HCT116 (cell line): Measurements from ENCODE around the gene PRKN. TPM values are rescaled to one million over a fixed set of nuclear protein-coding genes. Genes with fewer than 3 reads are reported as not detected.
A peak's percentile ranks its signal among the peaks of the same experiment; 100 is the strongest.

Source experiments
- ATAC-seq: fragments of 200-7000 bp; cut with Tn5 transposase; 2 replicates; pipeline ENCODE4 v1.9.1; 2020; ENCODE audit warnings: mild to moderate bottlenecking, moderate library complexity
- BruUV-seq: library from RNA; stranded (reverse); fragments of 400-500 nt; replicated peaks from 2 replicates; lab custom pipeline; 2021; lab: Mats Ljungman, UMichigan
- CTCF ChIA-PET: fragments of 300-600 bp; sonication (Branson Sonifier 250); formaldehyde crosslinking; loops from one replicate; lab custom pipeline; 2021; ENCODE audit warnings: antibody characterized with exemption; lab: Charles Lee
- POLR2A ChIA-PET: fragments of 300-600, 350-600 bp; sonication (Branson Sonifier 250); formaldehyde crosslinking; loops from one replicate; lab custom pipeline; 2021; ENCODE audit warnings: antibody characterized with exemption; lab: Charles Lee
- RAD21 ChIA-PET, 2 experiments: fragments of 300-600 bp; sonication (Branson Sonifier 250); formaldehyde crosslinking; loops; one replicate each; lab custom pipeline; 2023; ENCODE audit warnings: low total read pairs in 2 of 2; ENCODE audit not compliant: uncharacterized antibody in 2 of 2, unreplicated experiment in 2 of 2, low non-redundant PET in 1 of 2; lab: Charles Lee
- DNase-seq: peaks from one replicate; pipeline ENCODE4 v3.0.0-alpha.2; 2010; ENCODE audit warnings: low read depth, low spot score
- H2AFZ ChIP-seq: fragments of 200-600 bp; shearing (Covaris generic), sonication (generic); 2 replicates; pipeline ENCODE4 v1.6.1; 2017; ENCODE audit warnings: low read depth, mixed run types, mixed read lengths, antibody characterized with exemption, low read length; ENCODE audit not compliant: poor library complexity, severe bottlenecking
- H3K27ac ChIP-seq: 2 replicates; pipeline ENCODE4 v1.5.1; 2012; ENCODE audit warnings: low read depth, low read length
- H3K27me3 ChIP-seq: fragments of 200-600 bp; sonication (generic); 2 replicates; pipeline ENCODE4 v1.6.1; 2016; ENCODE audit warnings: mixed run types, low read length, mixed read lengths; ENCODE audit not compliant: insufficient read depth
- H3K36me3 ChIP-seq, 2 experiments: fragments of 200-500 bp in 1 of 2; fragments of 200-600 bp in 1 of 2; sonication (Bioruptor generic) in 1 of 2; sonication (generic) in 1 of 2; 2 replicates each; pipeline versions ENCODE4 v1.5.1 to v1.6.1; 2014 to 2016; ENCODE audit warnings: low read length in 2 of 2, inconsistent platforms in 1 of 2, mixed read lengths in 1 of 2, mixed run types in 1 of 2; ENCODE audit not compliant: insufficient read depth in 2 of 2, control insufficient read depth in 1 of 2
- H3K4me1 ChIP-seq, 2 experiments: fragments of 200-600 bp in 1 of 2; sonication (generic) in 1 of 2; 2 replicates each; pipeline versions ENCODE4 v1.5.1 to v1.6.1; 2012 to 2017; ENCODE audit warnings: low read length in 2 of 2, inconsistent platforms in 1 of 2, mild to moderate bottlenecking in 1 of 2, mixed read lengths in 1 of 2, mixed run types in 1 of 2, moderate library complexity in 1 of 2; ENCODE audit not compliant: insufficient read depth in 2 of 2, control insufficient read depth in 1 of 2
- H3K4me2 ChIP-seq: fragments of 200-600 bp; sonication (generic); 2 replicates; pipeline ENCODE4 v1.6.1; 2017; ENCODE audit warnings: mixed run types, low read length, mixed read lengths
- H3K4me3 ChIP-seq, 2 experiments: fragments of 200-600 bp in 1 of 2; sonication (generic) in 1 of 2; replicated peaks in 1 of 2; 2 replicates each; pipeline ENCODE4 v1.5.1; 2011 to 2016; ENCODE audit warnings: low read length in 2 of 2, control low read depth in 1 of 2, low read depth in 1 of 2, mild to moderate bottlenecking in 1 of 2, mixed read lengths in 1 of 2, mixed run types in 1 of 2
- H3K79me2 ChIP-seq: fragments of 200-600 bp; sonication (generic); 2 replicates; pipeline ENCODE4 v1.6.1; 2017; ENCODE audit warnings: mild to moderate bottlenecking, mixed run types, low read length, moderate library complexity, mixed read lengths; ENCODE audit not compliant: insufficient read depth
- H3K9ac ChIP-seq: fragments of 200-600 bp; sonication (generic); 2 replicates; pipeline ENCODE4 v1.6.1; 2016; ENCODE audit warnings: low read length, mixed read lengths
- H3K9me2 ChIP-seq: fragments of 200-600 bp; sonication (generic), shearing (Covaris generic); 2 replicates; pipeline ENCODE4 v1.6.1; 2017; ENCODE audit warnings: mixed run types, mild to moderate bottlenecking, moderate library complexity; ENCODE audit not compliant: insufficient read depth
- H3K9me3 ChIP-seq, 2 experiments: fragments of 200-500 bp in 1 of 2; fragments of 200-600 bp in 1 of 2; sonication (Bioruptor generic) in 1 of 2; sonication (generic) in 1 of 2; 2 replicates each; pipeline ENCODE4 v1.6.1; 2014 to 2017; ENCODE audit warnings: low read length in 2 of 2, mixed read lengths in 2 of 2, inconsistent platforms in 1 of 2, low read depth in 1 of 2, mild to moderate bottlenecking in 1 of 2, mixed run types in 1 of 2, moderate library complexity in 1 of 2; ENCODE audit not compliant: control insufficient read depth in 1 of 2, insufficient read depth in 1 of 2
- H4K20me1 ChIP-seq: fragments of 200-600 bp; sonication (generic), shearing (Covaris generic); 2 replicates; pipeline ENCODE4 v1.6.1; 2017; ENCODE audit warnings: mixed run types, mild to moderate bottlenecking, moderate library complexity; ENCODE audit not compliant: insufficient read depth
- ATF3 ChIP-seq: IDR thresholded peaks from 2 replicates; pipeline ENCODE4 v1.6.1; 2012
- CEBPB ChIP-seq: IDR thresholded peaks from 2 replicates; pipeline ENCODE4 v1.6.1; 2012; ENCODE audit warnings: low read depth
- FOSL1 ChIP-seq: IDR thresholded peaks from 2 replicates; pipeline ENCODE4 v1.6.1; 2012; ENCODE audit warnings: low read depth
- JUND ChIP-seq: IDR thresholded peaks from 2 replicates; pipeline ENCODE4 v1.6.1; 2012
- MAX ChIP-seq: IDR thresholded peaks from 2 replicates; pipeline ENCODE4 v1.6.1; 2012
- POLR2AphosphoS5 ChIP-seq: IDR thresholded peaks from 2 replicates; pipeline ENCODE4 v1.6.1; 2011; ENCODE audit warnings: mild to moderate bottlenecking, low read depth, low read length, moderate library complexity
- REST ChIP-seq: IDR thresholded peaks from 2 replicates; pipeline ENCODE4 v1.6.1; 2012; ENCODE audit warnings: low read depth
- SP1 ChIP-seq: IDR thresholded peaks from 2 replicates; pipeline ENCODE4 v1.6.1; 2012; ENCODE audit warnings: low read depth
- intact Hi-C: fragments of 100-400 bp; cut with micrococcal nuclease; formaldehyde crosslinking; loops from 2 replicates; pipeline ENCODE4 v1.10.0; 2022
- total RNA-seq: library from RNA; stranded (reverse); gene quantifications from one replicate; pipeline ENCODE4 v1.2.1, GENCODE V29; 2021; ENCODE audit not compliant: unreplicated experiment

PRKN gene
- total RNA-seq, 1 experiment from 2014 or later = 2.6 TPM

- TF ChIP-seq SP1 (peak; percentile 37; the same call in 1 of the 2 replicates), MAX (peak; percentile 46), JUND (peak; percentile 26; the same call in 1 of the 2 replicates), FOSL1 (peak; percentile 32; the same call in 1 of the 2 replicates), POLR2AphosphoS5 (no peak), REST (no peak), ATF3 (no peak), CEBPB (peak; percentile 97)
- TF ChIP-seq, all 23 proteins: peak for 5
- H3K4me2 ChIP-seq = no peak overlapping the region
- H3K9me3 ChIP-seq = no peaks in the 10 kb centered on the region
- POLR2A ChIA-PET = no interaction called here
- no peak overlapping the region for H3K27ac ChIP-seq
- ATAC-seq (0 out of 2 replicates have a peak, but pooled peaks have one; percentile 15), DNase-seq (no peak)
- no peak overlapping the region for H3K4me3 ChIP-seq
- no peaks in the 10 kb centered on the region for H3K79me2 ChIP-seq
- intact Hi-C loops = no loop called here
- no peaks in the 10 kb centered on the region for H3K9me2 ChIP-seq
- CTCF ChIA-PET = interaction anchor here (0.6 kb wide), 1 partner anchor 619 kb away, joined by 4 read pairs; no protein-coding TSS in a partner anchor
- no peaks in the 10 kb centered on the region for H3K27me3 ChIP-seq
- H4K20me1 ChIP-seq = no peaks in the 10 kb centered on the region
- H3K4me1 ChIP-seq = peaks cover 0 to 19% of the 10 kb centered on the region in 2 experiments; a peak in 1 of 4 replicates
- H3K9ac ChIP-seq = no peak overlapping the region
- BruUV-seq = no TSS peak
- H3K36me3 ChIP-seq = no peaks in the 10 kb centered on the region
- no peak overlapping the region for H2AFZ ChIP-seq
- RAD21 ChIA-PET = no interaction called here
Measured at GRCh38 chr6:161369339-161369738, 1358.2 kb downstream of the PRKN start.
